Cardiac muscle cell (in vitro differentiated cells and primary cell): ENCODE measurements around the gene CRIM1. TPM values are rescaled to one million over a fixed set of nuclear protein-coding genes. Genes with fewer than 3 reads are reported as not detected.
"Not testable (repeated sequence)": the region's sequence is repeated elsewhere in the genome, so short reads cannot be mapped to it uniquely, and the experiment has no call there.

Experiments used
- DNase-seq, 2 donors: peaks; one replicate each; pipeline versions ENCODE4 v3.0.0 to v3.0.0-alpha.2; 2010 to 2017; ENCODE audit warnings: low read depth in 1 of 2, low spot score in 1 of 2
- H3K27ac ChIP-seq: fragments of 200-600 bp; sonication (generic); 2 replicates; pipeline ENCODE4 v1.5.1; 2016
- H3K27me3 ChIP-seq: fragments of 200-600 bp; sonication (generic); 2 replicates; pipeline ENCODE4 v1.6.0; 2016; ENCODE audit warnings: control low read depth
- H3K36me3 ChIP-seq: fragments of 200-600 bp; sonication (generic); 2 replicates; pipeline ENCODE4 v1.5.1; 2016; ENCODE audit warnings: control low read depth
- H3K4me1 ChIP-seq: fragments of 200-600 bp; sonication (generic); 2 replicates; pipeline ENCODE4 v1.8.1; 2017; ENCODE audit warnings: low read depth, mild to moderate bottlenecking, mixed run types
- H3K4me3 ChIP-seq: fragments of 200-600 bp; sonication (generic); 2 replicates; pipeline ENCODE4 v1.5.1; 2016; ENCODE audit warnings: mild to moderate bottlenecking
- H3K9me3 ChIP-seq: fragments of 200-600 bp; sonication (generic); 2 replicates; pipeline ENCODE4 v1.5.1; 2017; ENCODE audit warnings: low read depth, mild to moderate bottlenecking, control low read depth
- CTCF ChIP-seq: IDR thresholded peaks from 2 replicates; pipeline ENCODE4 v1.5.1; 2012; ENCODE audit warnings: low read depth, mild to moderate bottlenecking, low read length
- polyA plus RNA-seq: library from polyadenylated mRNA; unstranded; fragments of >200 nt; fragmentation: Nextera tagmentation; extraction: Ambion mirVana; gene quantifications from 2 replicates; pipeline ENCODE4 v1.2.1, GENCODE V29; 2016
- total RNA-seq: library from RNA; depleted of rRNA; stranded (reverse); fragments of >200 nt; gene quantifications from 2 replicates; pipeline ENCODE4 v1.2.3, GENCODE V29; 2016

Gene CRIM1
- total and polyA plus RNA-seq, 2 experiments from 2014 or later = 2.4 to 5.4 TPM

GRCh38 chr2:36359067-36359466, 3.5 kb downstream of the CRIM1 start:
- no peaks in the 10 kb centered on the region for H3K4me1 ChIP-seq
- peaks cover 56% of the 10 kb centered on the region for H3K27me3 ChIP-seq
- no peak for TF ChIP-seq CTCF
- no peak for DNase-seq
- no peaks in the 10 kb centered on the region for H3K36me3 ChIP-seq
- H3K9me3 ChIP-seq = no peaks in the 10 kb centered on the region
- no peak overlapping the region for H3K4me3 ChIP-seq
- H3K27ac ChIP-seq = no peak overlapping the region

DNA sequence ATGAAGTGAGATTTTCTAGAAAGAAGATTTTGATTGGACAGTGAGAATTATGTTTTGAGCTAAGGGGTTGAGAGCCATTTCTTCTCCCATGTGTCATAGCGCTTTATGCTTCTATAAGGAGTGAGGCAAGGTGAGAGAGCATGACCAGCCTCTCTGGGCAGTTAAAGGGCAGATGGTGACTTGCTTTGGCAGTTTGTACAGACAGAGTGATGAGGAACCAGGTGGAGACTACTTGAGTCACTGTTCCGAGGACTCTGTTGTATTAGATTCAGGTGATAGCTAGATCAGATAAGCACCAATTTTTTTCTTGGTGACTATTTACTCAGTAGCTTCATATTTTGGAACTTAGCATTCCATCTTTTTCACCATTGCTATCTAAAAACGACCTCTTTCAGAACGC, 4.5 kb downstream of the CRIM1 start:
- no peak for TF ChIP-seq CTCF
- Histone ChIP-seq H3K4me1 (no peaks in the 10 kb centered on the region), H3K27me3 (peaks cover 46% of the 10 kb centered on the region), H3K27ac (no peak overlapping the region), H3K9me3 (no peaks in the 10 kb centered on the region), H3K4me3 (no peak overlapping the region), H3K36me3 (no peaks in the 10 kb centered on the region)
- DNase-seq = no peak

GRCh38 chr2:36360834-36361233, 5.3 kb downstream of the CRIM1 start:
- DNase-seq = no peak
- Histone ChIP-seq H3K36me3 (no peaks in the 10 kb centered on the region), H3K27ac (no peak overlapping the region), H3K4me3 (no peak overlapping the region), H3K4me1 (no peaks in the 10 kb centered on the region), H3K27me3 (peaks cover 46% of the 10 kb centered on the region), H3K9me3 (no peaks in the 10 kb centered on the region)
- TF ChIP-seq CTCF = no peak

GRCh38 chr2:36361396-36361795, 5.8 kb downstream of the CRIM1 start:
- peak in 1 of 2 donors; percentile 81 for DNase-seq
- Histone ChIP-seq H3K27me3 (peaks cover 44% of the 10 kb centered on the region), H3K9me3 (no peaks in the 10 kb centered on the region), H3K27ac (no peak overlapping the region), H3K36me3 (no peaks in the 10 kb centered on the region), H3K4me3 (no peak overlapping the region), H3K4me1 (peaks cover 2% of the 10 kb centered on the region)
- TF ChIP-seq CTCF = no peak

DNA sequence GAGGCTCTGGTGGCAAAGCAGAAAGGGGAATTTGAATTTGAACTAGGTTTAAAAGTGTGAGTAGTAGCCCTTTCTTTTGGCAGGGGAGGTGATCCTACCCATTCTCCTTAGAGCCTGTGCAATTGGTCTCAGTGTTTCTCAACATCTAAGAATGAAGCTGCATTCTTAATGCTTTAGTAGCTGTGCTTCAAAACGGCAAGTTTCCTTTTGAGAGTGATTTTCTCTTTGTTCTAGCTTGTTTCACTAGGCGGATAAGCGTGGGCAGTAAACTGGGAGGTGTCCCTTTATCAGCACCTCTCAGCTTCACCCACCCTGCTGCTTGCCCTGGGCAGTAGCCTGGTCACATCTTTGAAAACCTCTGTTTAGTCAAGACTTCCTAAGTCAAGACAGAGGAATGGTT, 6.7 kb downstream of the CRIM1 start:
- peaks cover 35% of the 10 kb centered on the region for H3K27me3 ChIP-seq
- no peak overlapping the region for H3K4me3 ChIP-seq
- no peak overlapping the region for H3K27ac ChIP-seq
- DNase-seq = peak in 1 of 2 donors; percentile 80
- peaks cover 8% of the 10 kb centered on the region for H3K4me1 ChIP-seq
- no peak for TF ChIP-seq CTCF
- H3K36me3 ChIP-seq = no peaks in the 10 kb centered on the region
- H3K9me3 ChIP-seq = no peaks in the 10 kb centered on the region

- H3K27ac ChIP-seq, DNase-seq, H3K36me3 ChIP-seq, H3K4me3 ChIP-seq, H3K9me3 ChIP-seq: not testable (repeated sequence)
- H3K4me1 ChIP-seq = peaks cover 12% of the 10 kb centered on the region
- H3K27me3 ChIP-seq = peaks cover 28% of the 10 kb centered on the region
Measured at GRCh38 chr2:36363085-36363484, 7.5 kb downstream of the CRIM1 start.
